ACC112 (cell line): ENCODE results near the gene NHLRC4.

ENCODE experiments used
- H2AFZ ChIP-seq: fragments of 200-600 bp; sonication (generic); one replicate; pipeline ENCODE4 v1.6.0; 2017; ENCODE audit warnings: antibody characterized with exemption, low read length; ENCODE audit not compliant: unreplicated experiment
- H3K27ac ChIP-seq: fragments of 200-600 bp; sonication (generic); 2 replicates; pipeline ENCODE4 v1.5.1; 2014; ENCODE audit warnings: low read depth, mild to moderate bottlenecking, antibody characterized with exemption, low read length, moderate library complexity
- H3K27me3 ChIP-seq: fragments of 200-600 bp; sonication (generic); 2 replicates; pipeline ENCODE4 v1.6.1; 2014; ENCODE audit warnings: mild to moderate bottlenecking, antibody characterized with exemption, low read length, moderate library complexity, mixed read lengths; ENCODE audit not compliant: insufficient read depth
- H3K36me3 ChIP-seq: fragments of 200-600 bp; sonication (generic); 2 replicates; pipeline ENCODE4 v1.6.1; 2016; ENCODE audit warnings: mild to moderate bottlenecking, antibody characterized with exemption, low read length, moderate library complexity, mixed read lengths; ENCODE audit not compliant: insufficient read depth
- H3K4me1 ChIP-seq: fragments of 200-600 bp; sonication (generic); one replicate; pipeline ENCODE4 v1.6.1; 2016; ENCODE audit warnings: low read length, mixed read lengths; ENCODE audit not compliant: insufficient read depth, unreplicated experiment, control insufficient read depth
- H3K4me3 ChIP-seq: fragments of 200-600 bp; sonication (generic); 2 replicates; pipeline ENCODE4 v1.5.1; 2014; ENCODE audit warnings: mild to moderate bottlenecking, low read depth, low read length
- H3K79me2 ChIP-seq: fragments of 200-600 bp; sonication (generic); one replicate; pipeline ENCODE4 v1.6.0; 2016; ENCODE audit warnings: low read length; ENCODE audit not compliant: control insufficient read depth, unreplicated experiment, insufficient read depth

The NHLRC4 gene

GRCh38 chr16:610513-611381 is 43.9 kb downstream of the NHLRC4 start:
- Histone ChIP-seq H3K79me2 (no peaks in the 10 kb centered on the region), H3K36me3 (no peaks in the 10 kb centered on the region), H2AFZ (no peak overlapping the region), H3K27me3 (no peaks in the 10 kb centered on the region), H3K27ac (no peak overlapping the region), H3K4me3 (no peak overlapping the region), H3K4me1 (no peaks in the 10 kb centered on the region)

- Histone ChIP-seq H2AFZ (no peak overlapping the region), H3K4me1 (no peaks in the 10 kb centered on the region), H3K27ac (no peak overlapping the region), H3K4me3 (no peak overlapping the region), H3K27me3 (no peaks in the 10 kb centered on the region), H3K79me2 (no peaks in the 10 kb centered on the region), H3K36me3 (no peaks in the 10 kb centered on the region)
These were observed 48.3 kb downstream of the NHLRC4 start for GRCh38 chr16:615122-615521.

GRCh38 chr16:616733-617586 is 50.2 kb downstream of the NHLRC4 start:
- H3K36me3 ChIP-seq: no peaks in the 10 kb centered on the region
- H3K27me3 ChIP-seq: no peaks in the 10 kb centered on the region
- H3K79me2 ChIP-seq: no peaks in the 10 kb centered on the region
- no peak overlapping the region for H2AFZ ChIP-seq
- no peaks in the 10 kb centered on the region for H3K4me1 ChIP-seq
- no peak overlapping the region for H3K27ac ChIP-seq
- H3K4me3 ChIP-seq: no peak overlapping the region

GRCh38 chr16:617855-618254 is 51.0 kb downstream of the NHLRC4 start:
- H3K27me3 ChIP-seq: no peaks in the 10 kb centered on the region
- no peak overlapping the region for H3K27ac ChIP-seq
- H3K79me2 ChIP-seq: no peaks in the 10 kb centered on the region
- no peak overlapping the region for H2AFZ ChIP-seq
- no peaks in the 10 kb centered on the region for H3K36me3 ChIP-seq
- no peak overlapping the region for H3K4me3 ChIP-seq
- no peaks in the 10 kb centered on the region for H3K4me1 ChIP-seq
